GM12872 (cell line): ENCODE results near the gene GNG13.

Experiments
- TF ChIP-seq, protein P1 (sequence below): IDR thresholded peaks from 3 replicates; pipeline ENCODE4 v1.5.1; 2011; ENCODE audit warnings: low read depth, mild to moderate bottlenecking, low read length, moderate library complexity; ENCODE audit not compliant: insufficient read depth

GNG13 gene

DNA sequence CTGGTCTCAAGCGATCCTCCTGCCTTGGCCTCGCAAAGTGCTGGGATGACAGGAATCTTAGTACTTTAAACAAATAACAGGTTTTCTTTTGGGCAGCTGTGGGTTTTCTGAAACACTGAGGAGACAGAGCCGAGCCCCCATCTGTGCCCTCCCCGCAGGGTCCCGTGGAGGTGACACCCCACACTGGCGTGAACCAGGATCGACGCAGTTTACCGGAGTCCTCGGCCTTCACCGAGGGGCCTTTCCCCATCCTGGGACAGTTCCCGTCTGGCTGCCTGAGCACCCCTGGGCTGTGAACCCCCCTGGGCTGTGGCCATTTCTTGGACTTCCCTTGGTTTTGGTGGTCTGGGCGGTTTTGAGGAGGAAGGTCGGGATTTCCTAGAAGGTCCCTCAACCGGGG is 15.3 kb upstream of the GNG13 start:
- TF ChIP-seq, protein P1, sequence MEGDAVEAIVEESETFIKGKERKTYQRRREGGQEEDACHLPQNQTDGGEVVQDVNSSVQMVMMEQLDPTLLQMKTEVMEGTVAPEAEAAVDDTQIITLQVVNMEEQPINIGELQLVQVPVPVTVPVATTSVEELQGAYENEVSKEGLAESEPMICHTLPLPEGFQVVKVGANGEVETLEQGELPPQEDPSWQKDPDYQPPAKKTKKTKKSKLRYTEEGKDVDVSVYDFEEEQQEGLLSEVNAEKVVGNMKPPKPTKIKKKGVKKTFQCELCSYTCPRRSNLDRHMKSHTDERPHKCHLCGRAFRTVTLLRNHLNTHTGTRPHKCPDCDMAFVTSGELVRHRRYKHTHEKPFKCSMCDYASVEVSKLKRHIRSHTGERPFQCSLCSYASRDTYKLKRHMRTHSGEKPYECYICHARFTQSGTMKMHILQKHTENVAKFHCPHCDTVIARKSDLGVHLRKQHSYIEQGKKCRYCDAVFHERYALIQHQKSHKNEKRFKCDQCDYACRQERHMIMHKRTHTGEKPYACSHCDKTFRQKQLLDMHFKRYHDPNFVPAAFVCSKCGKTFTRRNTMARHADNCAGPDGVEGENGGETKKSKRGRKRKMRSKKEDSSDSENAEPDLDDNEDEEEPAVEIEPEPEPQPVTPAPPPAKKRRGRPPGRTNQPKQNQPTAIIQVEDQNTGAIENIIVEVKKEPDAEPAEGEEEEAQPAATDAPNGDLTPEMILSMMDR, result no peak

DNA sequence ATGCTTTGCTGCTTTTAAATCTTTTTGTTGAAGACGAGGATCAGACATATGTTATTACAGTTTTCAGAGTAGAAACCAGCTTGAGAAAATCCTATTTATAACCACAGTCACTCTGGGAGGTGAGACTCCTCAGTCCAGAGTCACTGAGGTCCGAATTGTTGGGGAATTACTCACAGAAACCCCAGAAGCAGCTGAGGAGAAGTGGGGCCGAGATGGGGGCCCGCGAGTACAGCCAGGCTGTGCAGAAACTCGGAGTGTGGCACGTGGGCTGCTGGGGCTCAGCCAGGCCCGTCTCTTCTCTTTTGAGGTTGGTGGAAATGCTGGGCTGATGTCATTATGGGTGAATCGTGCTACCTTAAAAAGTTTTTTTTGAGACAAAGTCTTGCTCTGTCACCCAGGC is 14.4 kb upstream of the GNG13 start:
- TF ChIP-seq, protein P1, result no peak

DNA sequence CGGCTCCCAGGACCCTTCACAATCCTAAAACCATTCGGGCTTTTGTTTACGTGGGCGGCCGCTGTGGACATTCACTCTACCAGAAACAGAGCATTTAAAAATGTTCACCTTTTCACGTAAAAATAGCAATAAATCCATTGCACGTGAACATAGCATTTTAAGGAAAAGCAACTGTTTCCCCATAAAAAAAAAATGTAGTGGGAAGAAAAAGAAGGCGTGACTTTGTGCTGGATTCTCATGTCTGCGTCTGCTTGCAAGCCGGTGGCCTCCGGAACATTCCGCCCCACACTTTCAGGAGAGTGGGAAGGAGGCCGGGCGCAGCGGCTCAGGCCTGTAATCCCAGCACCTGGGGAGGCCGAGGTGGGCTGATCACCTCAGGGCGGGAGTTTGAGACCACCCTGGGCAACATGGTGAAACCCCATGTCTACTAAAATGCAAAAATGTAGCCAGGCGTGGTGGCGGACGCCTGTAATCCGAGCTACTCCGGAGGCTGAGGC is 13.4 kb upstream of the GNG13 start:
- TF ChIP-seq, protein P1, result no peak

DNA sequence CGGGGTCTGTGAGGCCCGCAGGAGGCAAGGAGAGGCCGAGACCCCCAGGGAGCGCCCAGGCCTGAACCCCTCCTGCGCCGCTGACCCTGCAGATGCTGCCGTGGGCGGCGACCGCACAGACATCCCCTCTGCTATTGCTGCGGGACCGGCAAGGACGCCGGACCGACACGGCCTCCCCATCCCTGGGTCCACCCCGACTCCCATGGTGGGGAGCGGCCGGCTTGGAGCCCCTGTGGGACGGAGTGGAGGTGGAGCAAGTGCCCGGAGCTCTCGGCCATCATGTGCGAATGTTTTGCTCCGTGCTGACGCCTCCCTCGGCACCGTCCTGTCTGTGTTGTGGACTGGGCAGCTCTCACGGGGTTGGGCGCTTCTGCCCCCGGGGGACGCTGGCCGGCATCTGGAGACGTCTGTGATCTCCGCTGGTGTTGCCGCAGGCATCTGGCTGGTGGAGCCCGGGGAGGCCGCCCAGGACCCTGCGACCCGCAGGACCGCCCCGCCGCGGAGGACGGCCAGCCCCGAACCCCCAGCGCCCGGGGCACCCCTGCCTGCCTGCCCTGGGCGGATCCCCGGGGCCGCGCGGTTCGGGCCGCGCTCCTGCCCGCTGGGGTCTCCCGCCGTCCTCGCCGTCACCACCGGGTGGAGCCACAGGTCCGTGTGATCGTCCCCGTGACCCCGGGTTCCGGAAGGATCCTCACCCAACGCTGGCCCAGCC is 12.8 kb upstream of the GNG13 start:
- TF ChIP-seq, protein P1, result peak; percentile 45; the same call in 2 of the 3 replicates

DNA sequence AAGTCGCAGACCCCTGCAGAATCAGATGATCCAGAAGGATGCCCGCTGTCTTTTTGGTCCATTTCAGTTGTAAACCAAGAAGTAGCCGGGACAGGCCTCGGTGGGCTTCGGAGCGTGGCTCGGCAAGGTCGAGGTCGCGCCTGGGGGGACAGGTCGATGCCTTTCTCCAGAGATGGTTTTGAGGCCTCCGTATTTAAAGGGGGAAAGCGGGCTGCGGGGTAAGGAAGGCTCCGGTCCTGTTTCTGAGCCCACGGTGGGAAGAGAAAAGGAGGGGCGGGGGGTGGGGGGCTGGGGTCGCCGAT is 7.5 kb upstream of the GNG13 start:
- TF ChIP-seq, protein P1, result no peak

- TF ChIP-seq, protein P1, result no peak
Measured at GRCh38 chr16:807347-808084, 7.0 kb upstream of the GNG13 start.

- TF ChIP-seq, protein P1, result no peak
Measured at GRCh38 chr16:805474-805873, 4.9 kb upstream of the GNG13 start.
